Fibroblast of villous mesenchyme (primary cell): Measurements from ENCODE around the gene SMC2. TPM values are rescaled to one million over a fixed set of nuclear protein-coding genes. Genes with fewer than 3 reads are reported as not detected.

Source experiments
- DNase-seq: peaks from one replicate; pipeline ENCODE4 v3.0.0-alpha.2; 2010; ENCODE audit warnings: low read depth
- H3K4me3 ChIP-seq: 2 replicates; pipeline ENCODE4 v1.5.1; 2011; ENCODE audit warnings: low read depth, mild to moderate bottlenecking, low read length
- CTCF ChIP-seq: IDR thresholded peaks from 2 replicates; pipeline ENCODE4 v1.5.1; 2012; ENCODE audit warnings: low read depth, mild to moderate bottlenecking, low read length; ENCODE audit not compliant: insufficient read depth
- total RNA-seq: library from RNA; depleted of rRNA; stranded (reverse); fragments of >200 nt; gene quantifications from 2 replicates; pipeline ENCODE4 v1.2.3, GENCODE V29; 2012

Gene SMC2
- total RNA-seq, 1 donor = 19.0 TPM

DNA sequence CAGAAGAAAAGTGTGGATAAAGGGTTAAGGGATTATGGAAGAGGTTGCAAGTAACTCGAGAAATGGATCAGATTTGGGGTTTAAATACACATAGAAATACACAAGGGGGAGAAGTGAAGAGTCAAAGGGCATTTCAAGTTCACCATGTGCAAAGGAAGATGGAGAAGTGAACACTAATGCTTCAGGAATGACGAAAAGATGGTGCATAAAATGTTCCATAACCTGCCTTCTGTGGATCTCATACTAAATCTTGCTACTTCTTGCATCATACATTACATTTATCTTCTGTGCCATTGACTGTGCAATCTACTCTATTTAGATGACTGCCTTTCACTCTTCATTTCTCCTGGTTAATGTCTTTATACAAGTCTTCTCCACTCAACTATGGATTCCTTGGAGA lies 5.7 kb upstream of the SMC2 start:
- TF ChIP-seq CTCF = no peak
- peak; percentile 10 for DNase-seq
- no peak overlapping the region for H3K4me3 ChIP-seq

- no peak overlapping the region for H3K4me3 ChIP-seq
- DNase-seq = peak; percentile 65
- TF ChIP-seq CTCF = no peak
These were observed 3.5 kb upstream of the SMC2 start for GRCh38 chr9:104090578-104090977.

GRCh38 chr9:104091116-104091515 lies 3.0 kb upstream of the SMC2 start:
- DNase-seq = peak; percentile 68
- no peak for TF ChIP-seq CTCF
- no peak overlapping the region for H3K4me3 ChIP-seq

DNA sequence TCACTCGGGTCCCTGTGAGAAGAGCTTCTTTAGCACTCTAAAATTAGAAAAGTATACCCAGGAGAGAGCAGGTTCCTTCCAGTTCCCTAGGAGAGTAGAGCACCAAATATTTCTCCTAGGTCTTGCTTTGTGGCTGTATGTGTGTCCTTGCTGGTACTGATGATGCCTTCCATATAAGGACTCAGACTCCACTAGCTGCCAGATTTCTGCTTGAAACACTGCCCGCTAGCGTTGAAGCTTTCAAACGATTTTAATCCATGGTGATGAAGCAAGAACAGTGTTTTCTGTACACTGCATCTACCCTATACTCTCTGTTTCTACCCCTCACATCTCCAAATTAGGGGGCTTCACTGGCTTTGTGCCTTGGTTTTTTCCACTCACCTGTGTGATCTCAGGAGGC lies 2.4 kb upstream of the SMC2 start:
- DNase-seq = peak; percentile 53
- TF ChIP-seq CTCF = peak; percentile 42
- no peak overlapping the region for H3K4me3 ChIP-seq

DNA sequence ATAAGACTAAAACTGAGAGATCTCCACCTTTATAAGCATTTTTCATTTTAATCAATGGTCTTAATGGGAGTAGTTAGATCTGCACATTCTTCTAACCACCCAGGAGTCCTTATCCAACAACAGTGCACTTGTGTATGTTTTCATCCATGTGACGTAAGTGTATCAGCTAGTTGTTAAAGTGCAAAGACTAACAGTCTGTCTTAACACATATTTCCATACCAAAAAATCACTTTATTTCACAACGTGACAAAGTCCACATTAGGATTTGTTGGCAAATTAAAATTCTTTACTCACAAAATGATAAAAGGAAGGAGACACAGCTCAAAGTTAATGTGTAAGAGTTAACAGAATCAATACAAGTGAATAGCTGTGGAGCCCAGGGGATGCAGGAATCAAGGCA lies 1.9 kb upstream of the SMC2 start:
- no peak for TF ChIP-seq CTCF
- no peak for DNase-seq
- H3K4me3 ChIP-seq = no peak overlapping the region

DNA sequence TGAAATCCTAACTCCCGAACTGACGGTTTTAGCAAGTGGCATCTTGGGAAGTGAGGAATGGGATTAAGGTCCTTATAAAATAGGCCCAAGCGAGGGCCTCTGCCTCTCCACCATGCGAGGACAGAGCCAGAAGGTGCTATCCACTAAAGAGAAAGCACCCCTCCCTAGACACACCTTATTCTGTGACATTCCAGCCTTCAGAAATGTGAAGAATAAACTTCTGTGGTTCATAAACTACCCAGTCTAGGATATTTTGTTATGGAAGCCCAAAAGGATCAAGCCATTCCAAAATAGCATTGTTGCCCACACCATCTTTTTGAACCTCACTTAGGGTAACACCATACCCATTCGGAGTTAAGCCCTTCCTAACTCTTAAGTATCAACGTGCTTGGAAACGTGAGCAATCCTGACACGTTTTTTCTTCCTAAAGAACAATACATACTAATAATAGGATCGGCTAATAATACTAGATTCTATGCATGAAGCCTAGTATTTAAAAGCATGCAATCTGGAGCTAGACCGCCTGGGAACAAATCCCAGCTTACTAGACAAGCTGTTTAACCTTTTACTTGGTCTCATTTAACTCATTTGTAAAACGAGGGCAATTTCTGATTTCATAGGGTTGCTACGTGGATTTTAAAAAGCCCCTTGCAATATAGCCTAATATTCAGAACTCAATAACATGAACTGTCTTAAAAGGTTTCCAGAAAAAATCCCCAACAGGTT lies 1.1 kb upstream of the SMC2 start:
- H3K4me3 ChIP-seq = peak overlapping the region; percentile 87
- TF ChIP-seq CTCF = no peak
- no peak for DNase-seq

GRCh38 chr9:104094534-104095015 lies 466 bp downstream of the SMC2 start:
- peak; percentile 17 for DNase-seq
- TF ChIP-seq CTCF = no peak
- peak overlapping the region; percentile 87 for H3K4me3 ChIP-seq
